ENCODE data around the gene DDX20. TPM values are rescaled to one million over a fixed set of nuclear protein-coding genes. Genes with fewer than 3 reads are reported as not detected.

The DDX20 gene
- total RNA-seq, 4 donors from 2014 or later, result 16.0 to 25.0 (median 21.5) TPM

DNA sequence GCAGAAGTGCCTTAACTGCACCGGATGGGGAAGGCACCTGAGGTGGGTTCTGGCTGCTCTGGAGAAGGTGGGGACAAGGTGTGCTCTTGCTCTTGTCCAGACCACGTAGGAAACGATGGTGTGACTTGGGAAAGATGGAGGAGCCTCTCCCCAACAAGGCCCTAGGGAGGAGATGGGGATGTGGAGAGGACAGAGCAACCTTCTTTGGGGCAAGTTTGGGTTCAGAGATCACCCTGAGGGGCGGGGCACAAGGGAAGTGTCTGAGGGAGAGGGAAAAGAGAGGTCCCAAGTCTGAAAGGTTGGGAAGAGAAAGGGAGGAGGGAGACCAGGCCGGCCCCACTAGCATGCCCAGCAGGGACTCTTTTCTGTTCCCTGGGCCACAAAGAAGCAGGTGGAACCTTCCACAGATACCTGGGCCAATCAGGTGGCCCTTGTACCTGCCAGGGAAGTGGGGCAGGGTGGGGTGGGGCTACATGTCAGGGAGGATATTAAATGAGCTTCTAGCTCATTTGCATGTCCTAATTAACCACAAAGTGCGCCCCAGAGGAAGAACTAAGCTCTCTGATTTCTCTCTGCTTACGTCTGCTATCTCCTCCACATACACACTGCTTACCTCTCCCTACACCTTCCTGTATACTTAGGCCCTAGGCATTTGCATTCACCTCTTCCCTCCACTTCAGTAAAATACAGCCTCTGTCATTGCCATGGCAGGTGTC, 32.5 kb upstream of the DDX20 start:
- Histone ChIP-seq H3K9me3 (no peaks in the 10 kb centered on the region), H3K27ac (no peak overlapping the region), H3K4me3 (no peak overlapping the region), H3K27me3 (no peaks in the 10 kb centered on the region), H3K4me1 (peaks cover 49% of the 10 kb centered on the region), H3K36me3 (peaks cover 17% of the 10 kb centered on the region)
- TF ChIP-seq POLR2AphosphoS5 (IDR thresholded peaks at IDR 0.05), result no peak
- TF ChIP-seq POLR2A (IDR thresholded peaks at IDR 0.05), result no peak
- TF ChIP-seq, protein P1, sequence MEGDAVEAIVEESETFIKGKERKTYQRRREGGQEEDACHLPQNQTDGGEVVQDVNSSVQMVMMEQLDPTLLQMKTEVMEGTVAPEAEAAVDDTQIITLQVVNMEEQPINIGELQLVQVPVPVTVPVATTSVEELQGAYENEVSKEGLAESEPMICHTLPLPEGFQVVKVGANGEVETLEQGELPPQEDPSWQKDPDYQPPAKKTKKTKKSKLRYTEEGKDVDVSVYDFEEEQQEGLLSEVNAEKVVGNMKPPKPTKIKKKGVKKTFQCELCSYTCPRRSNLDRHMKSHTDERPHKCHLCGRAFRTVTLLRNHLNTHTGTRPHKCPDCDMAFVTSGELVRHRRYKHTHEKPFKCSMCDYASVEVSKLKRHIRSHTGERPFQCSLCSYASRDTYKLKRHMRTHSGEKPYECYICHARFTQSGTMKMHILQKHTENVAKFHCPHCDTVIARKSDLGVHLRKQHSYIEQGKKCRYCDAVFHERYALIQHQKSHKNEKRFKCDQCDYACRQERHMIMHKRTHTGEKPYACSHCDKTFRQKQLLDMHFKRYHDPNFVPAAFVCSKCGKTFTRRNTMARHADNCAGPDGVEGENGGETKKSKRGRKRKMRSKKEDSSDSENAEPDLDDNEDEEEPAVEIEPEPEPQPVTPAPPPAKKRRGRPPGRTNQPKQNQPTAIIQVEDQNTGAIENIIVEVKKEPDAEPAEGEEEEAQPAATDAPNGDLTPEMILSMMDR (IDR thresholded peaks at IDR 0.05), result no peak
- no peak for TF ChIP-seq EP300 (IDR thresholded peaks at IDR 0.05)
- WGBS, result 68% methylated on average over 7 of the region's 7 CpGs
- DNase-seq (ENCODE audit: low spot score in 2 of 2), result no peak

DNA sequence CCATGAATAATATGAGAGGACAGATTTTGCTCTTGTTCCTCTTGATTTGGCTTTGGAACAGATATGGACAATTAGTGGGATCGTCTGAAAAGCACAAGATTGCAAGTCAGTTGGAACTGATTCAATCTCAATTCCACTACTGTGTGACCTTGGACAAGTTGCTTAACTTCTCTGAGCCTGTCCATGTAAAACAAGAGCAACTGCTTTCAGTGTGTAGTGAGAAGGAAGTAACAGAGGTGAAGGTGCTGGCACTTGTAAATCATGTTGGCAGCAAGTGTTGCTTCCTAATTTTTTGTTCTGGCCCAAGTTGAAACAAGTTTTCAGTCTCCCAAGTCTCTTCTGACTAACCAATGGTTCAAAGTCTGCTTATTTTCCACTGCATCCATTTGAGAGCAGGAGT, 31.8 kb upstream of the DDX20 start:
- 25% methylated on average over 1 of the region's 1 CpG for WGBS
- Histone ChIP-seq H3K27ac (no peak overlapping the region), H3K4me1 (peaks cover 49% of the 10 kb centered on the region)

GRCh38 chr1:111725192-111725591, 30.5 kb upstream of the DDX20 start:
- H3K36me3 ChIP-seq, result peaks cover 17% of the 10 kb centered on the region
- H3K9me3 ChIP-seq, result no peaks in the 10 kb centered on the region
- H3K27me3 ChIP-seq, result no peaks in the 10 kb centered on the region
- H3K27ac ChIP-seq, result no peak overlapping the region
- TF ChIP-seq EP300 (IDR thresholded peaks at IDR 0.05) (no peak), POLR2A (IDR thresholded peaks at IDR 0.05) (no peak), POLR2AphosphoS5 (IDR thresholded peaks at IDR 0.05) (no peak)
- TF ChIP-seq, protein P1 (IDR thresholded peaks at IDR 0.05), result no peak
- 42% methylated on average over 4 of the region's 5 CpGs for WGBS
- no peak for DNase-seq (ENCODE audit: low spot score in 2 of 2)
- H3K4me1 ChIP-seq, result peaks cover 53% of the 10 kb centered on the region
- no peak overlapping the region for H3K4me3 ChIP-seq

More for the DNA sequence above, 31.8 kb upstream of the DDX20 start:
- Histone ChIP-seq H3K9me3 (no peaks in the 10 kb centered on the region), H3K27me3 (no peaks in the 10 kb centered on the region), H3K4me3 (no peak overlapping the region), H3K36me3 (peaks cover 17% of the 10 kb centered on the region)
- TF ChIP-seq EP300 (IDR thresholded peaks at IDR 0.05) (no peak), POLR2A (IDR thresholded peaks at IDR 0.05) (no peak), POLR2AphosphoS5 (IDR thresholded peaks at IDR 0.05) (no peak)
- TF ChIP-seq, protein P1 (IDR thresholded peaks at IDR 0.05), result no peak
- no peak for DNase-seq (ENCODE audit: low spot score in 2 of 2)

DNA sequence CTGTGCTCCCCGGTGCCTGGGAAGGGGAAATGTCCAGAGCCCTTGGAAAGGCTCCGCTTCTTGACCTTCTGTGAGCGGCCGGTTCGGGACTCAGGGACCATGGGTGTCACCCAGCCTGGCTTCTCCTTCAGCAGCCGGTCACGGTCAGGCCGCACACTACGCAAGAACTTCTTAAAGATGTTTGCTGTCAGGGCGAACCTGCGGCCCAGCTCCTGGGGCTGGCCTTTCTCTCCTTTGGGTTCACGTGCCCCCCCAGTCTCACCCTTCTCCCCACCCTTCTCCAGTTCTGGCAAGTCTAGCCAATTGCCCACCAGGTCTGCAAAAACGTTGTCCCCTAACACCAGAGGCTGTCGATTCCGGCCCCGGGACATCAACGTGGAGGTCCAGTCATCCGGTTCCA, 28.6 kb upstream of the DDX20 start:
- no peak for DNase-seq (ENCODE audit: low spot score in 2 of 2)
- H3K27me3 ChIP-seq, result no peaks in the 10 kb centered on the region
- no peaks in the 10 kb centered on the region for H3K9me3 ChIP-seq
- H3K36me3 ChIP-seq, result peaks cover 17% of the 10 kb centered on the region
- no peak overlapping the region for H3K27ac ChIP-seq
- no peak overlapping the region for H3K4me3 ChIP-seq
- TF ChIP-seq POLR2AphosphoS5 (IDR thresholded peaks at IDR 0.05) (no peak), POLR2A (IDR thresholded peaks at IDR 0.05) (no peak), EP300 (IDR thresholded peaks at IDR 0.05) (no peak)
- TF ChIP-seq, protein P1 (IDR thresholded peaks at IDR 0.05), result no peak
- 87% methylated on average over 18 of the region's 18 CpGs for WGBS
- peaks cover 44% of the 10 kb centered on the region for H3K4me1 ChIP-seq

GRCh38 chr1:111729271-111729921, 26.3 kb upstream of the DDX20 start:
- no peaks in the 10 kb centered on the region for H3K27me3 ChIP-seq
- H3K4me1 ChIP-seq, result peaks cover 40% of the 10 kb centered on the region

More at GRCh38 chr1:111729271-111729921, 26.3 kb upstream of the DDX20 start:
- TF ChIP-seq, protein P1 (IDR thresholded peaks at IDR 0.05), result no peak
- TF ChIP-seq POLR2A (IDR thresholded peaks at IDR 0.05) (no peak), EP300 (IDR thresholded peaks at IDR 0.05) (no peak), POLR2AphosphoS5 (IDR thresholded peaks at IDR 0.05) (no peak)
- no peak overlapping the region for H3K4me3 ChIP-seq
- no peaks in the 10 kb centered on the region for H3K9me3 ChIP-seq
- no peak overlapping the region for H3K27ac ChIP-seq
- WGBS, result 64% methylated on average over 8 of the region's 8 CpGs
- H3K36me3 ChIP-seq, result peaks cover 17% of the 10 kb centered on the region
- DNase-seq (ENCODE audit: low spot score in 2 of 2), result peak in 1 of 2 donors; percentile 65
